GM12878 (cell line): ENCODE data around the gene SUPT6H. TPM values are rescaled to one million over a fixed set of nuclear protein-coding genes. Genes with fewer than 3 reads are reported as not detected.
A peak's percentile ranks its signal among the peaks of the same experiment; 100 is the strongest.

Experiments used
- ATAC-seq: fragments of 200-7000 bp; cut with Tn5 transposase; 3 replicates; pipeline ENCODE4 v1.9.1; 2020; ENCODE audit warnings: mild to moderate bottlenecking, moderate library complexity
- BruUV-seq: library from RNA; stranded (reverse); fragments of 400-500 nt; replicated peaks from 2 replicates; lab custom pipeline; 2021; lab: Mats Ljungman, UMichigan
- CTCF ChIA-PET: fragments of 300-600 bp; sonication (Branson Sonifier 250); formaldehyde crosslinking; extraction: SDS; loops from one replicate; lab custom pipeline; 2021; ENCODE audit warnings: inconsistent platforms; lab: Yijun Ruan, JAX
- POLR2A ChIA-PET: fragments of 350-600 bp; formaldehyde crosslinking; extraction: SDS; loops from one replicate; lab custom pipeline; 2021; ENCODE audit warnings: inconsistent platforms; lab: Charles Lee
- RAD21 ChIA-PET: fragments of 300-600 bp; sonication (Branson Sonifier 250); formaldehyde crosslinking; loops from one replicate; lab custom pipeline; 2023; ENCODE audit warnings: antibody characterized with exemption; ENCODE audit not compliant: unreplicated experiment; lab: Charles Lee
- SMC1A ChIA-PET: fragments of 300-600 bp; sonication (Branson Sonifier 250); formaldehyde crosslinking; loops from one replicate; lab custom pipeline; 2023; ENCODE audit not compliant: unreplicated experiment, uncharacterized antibody; lab: Charles Lee
- DNase-seq: peaks from one replicate; pipeline ENCODE4 v3.0.0-alpha.2; 2011; ENCODE audit warnings: low read depth, low spot score
- FAIRE-seq: peaks from 3 replicates; lab custom pipeline; 2011; peaks lifted over from hg19 to GRCh38; lab: Jason Lieb, UNC
- H2AFZ ChIP-seq: 2 replicates; pipeline ENCODE4 v1.6.0; 2011; ENCODE audit warnings: low read depth, low read length, control low read depth; ENCODE audit not compliant: control insufficient read depth
- H3K27ac ChIP-seq: 2 replicates; pipeline ENCODE4 v1.5.1; 2011; ENCODE audit warnings: control low read depth; ENCODE audit not compliant: control insufficient read depth, insufficient read depth
- H3K27me3 ChIP-seq, 2 experiments: replicated peaks in 1 of 2; 2 replicates each; pipeline versions ENCODE4 v1.6.0 to v1.6.1; 2011; ENCODE audit warnings: low read length in 1 of 2; ENCODE audit not compliant: control insufficient read depth in 2 of 2, insufficient read depth in 2 of 2
- H3K36me3 ChIP-seq, 2 experiments: 2 replicates each; pipeline ENCODE4 v1.5.1; 2011; ENCODE audit warnings: low read length in 1 of 2; ENCODE audit not compliant: control insufficient read depth in 2 of 2, insufficient read depth in 2 of 2
- H3K4me1 ChIP-seq: 2 replicates; pipeline ENCODE4 v1.6.1; 2011; ENCODE audit warnings: mild to moderate bottlenecking, low read length, moderate library complexity, mixed read lengths; ENCODE audit not compliant: control insufficient read depth, insufficient read depth
- H3K4me2 ChIP-seq: 2 replicates; pipeline ENCODE4 v1.6.0; 2011; ENCODE audit warnings: control low read depth; ENCODE audit not compliant: control insufficient read depth, insufficient read depth
- H3K4me3 ChIP-seq: fragments of 200-600 bp; sonication (generic); 2 replicates; pipeline ENCODE4 v1.5.1; 2016
- H3K79me2 ChIP-seq: 2 replicates; pipeline ENCODE4 v1.6.0; 2011; ENCODE audit warnings: low read length; ENCODE audit not compliant: control insufficient read depth, insufficient read depth
- H3K9ac ChIP-seq: 2 replicates; pipeline ENCODE4 v1.8.0; 2011; ENCODE audit warnings: low read length, control low read depth, mixed read lengths; ENCODE audit not compliant: control insufficient read depth, insufficient read depth
- H3K9me3 ChIP-seq: replicated peaks from 3 replicates; pipeline ENCODE4 v1.5.1; 2011; ENCODE audit warnings: mild to moderate bottlenecking, low read length; ENCODE audit not compliant: control insufficient read depth, insufficient read depth
- H4K20me1 ChIP-seq: 2 replicates; pipeline ENCODE4 v1.6.0; 2011; ENCODE audit not compliant: control insufficient read depth, insufficient read depth
- WGBS: methylation state at CpG from one replicate; pipeline ENCODE4 v1.1.6; 2016; ENCODE audit warnings: low lambda C conversion rate; ENCODE audit not compliant: insufficient replicate concordance, insufficient coverage; ENCODE audit errors: missing lambda C conversion rate; 5-methylcytosine and 5-hydroxymethylcytosine counted together
- in situ Hi-C: fragments of 300-500 bp; cut with MboI; formaldehyde crosslinking; loops from 9 replicates; pipeline ENCODE4 v1.14.3; 2018; ENCODE audit warnings: mixed read lengths
- intact Hi-C: fragments of 100-400 bp; cut with micrococcal nuclease; formaldehyde crosslinking; loops from one replicate; pipeline ENCODE4 v1.14.2; 2022; ENCODE audit not compliant: unreplicated experiment
- polyA plus RNA-seq, 11 experiments: library from polyadenylated mRNA; depleted of rRNA in 4 of 11; unstranded in 6 of 11; stranded (reverse) in 5 of 11; fragments of >200 nt; fragmentation: Nextera tagmentation in 4 of 11; fragmentation: Illumina TruSeq in 1 of 11; extraction: Ambion mirVana in 4 of 11; extraction: Trizol in 1 of 11; gene quantifications; 1 replicate in 1 of 11; 2 replicates in 10 of 11; pipeline versions ENCODE4 v1.2.1 to v1.2.3, GENCODE V29; 2011 to 2016; ENCODE audit warnings: inconsistent platforms in 2 of 11, missing spikeins in 2 of 11, low read depth in 1 of 11
- total RNA-seq, 4 experiments: library from RNA; depleted of rRNA in 3 of 4; stranded (reverse); fragments of >200 nt in 3 of 4; fragmentation: Illumina TruSeq in 1 of 4; extraction: Trizol in 1 of 4; gene quantifications; 2 replicates each; pipeline versions ENCODE4 v1.2.1 to v1.2.3, GENCODE V29; 2013 to 2021
- TF ChIP-seq, protein P1 (sequence below): fragments of 450-650 bp; IDR thresholded peaks from 2 replicates; pipeline ENCODE4 v1.6.1; 2016; ENCODE audit warnings: mild to moderate bottlenecking
- TF ChIP-seq, protein P2 (sequence below): fragments of 150-350 bp; IDR thresholded peaks from 2 replicates; pipeline ENCODE4 v1.6.1; 2016; ENCODE audit warnings: low read depth, low read length

SUPT6H gene
- total and polyA plus RNA-seq, 10 of the 15 experiments (the other 5 are each of a cell fraction or from before 2014, with no cell fraction given) = 1.7 to 58.8 (median 37.7) TPM

DNA sequence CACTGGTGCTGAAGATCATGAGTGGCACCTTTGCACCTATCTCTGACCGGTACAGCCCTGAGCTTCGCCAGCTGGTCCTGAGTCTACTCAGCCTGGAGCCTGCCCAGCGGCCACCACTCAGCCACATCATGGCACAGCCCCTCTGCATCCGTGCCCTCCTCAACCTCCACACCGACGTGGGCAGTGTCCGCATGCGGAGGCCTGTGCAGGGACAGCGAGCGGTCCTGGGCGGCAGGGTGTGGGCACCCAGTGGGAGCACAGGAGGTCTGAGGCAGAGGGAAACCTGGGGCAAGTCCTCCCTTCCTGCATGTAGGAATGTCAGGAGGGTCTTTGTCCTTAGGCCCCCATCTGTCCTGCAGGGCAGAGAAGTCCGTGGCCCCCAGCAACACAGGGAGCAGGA is 75.3 kb downstream of the SUPT6H start:
- ChIA-PET POLR2A (interaction anchor here (0.8 to 15.2 kb wide), 2 partner anchors 10 to 157 kb away, joined by 7 to 485 read pairs; partner anchors contain the start of genes NEK8, RPL23A and TLCD1), CTCF (interaction anchor here (7.4 kb wide), 1 partner anchor 9 kb away, joined by 95 read pairs; the partner anchor contains the start of genes NEK8 and TLCD1)
- Histone ChIP-seq H4K20me1 (no peaks in the 10 kb centered on the region), H3K27ac (peak overlapping the region; percentile 96), H3K36me3 (peaks cover 0 to 8% of the 10 kb centered on the region in 2 experiments; a peak in 2 of 4 replicates), H3K9ac (no peak overlapping the region), H3K79me2 (peaks cover 25% of the 10 kb centered on the region)
- no TSS peak for BruUV-seq
- intact Hi-C loops = no loop called here
- WGBS = 86% methylated on average over 12 of the region's 12 CpGs
- in situ Hi-C loops = loop anchor here (25.0 kb wide), 1 partner anchor 1275 kb away; the partner anchor contains the start of gene KSR1
- no peak for DNase-seq
- TF ChIP-seq, protein P1, sequence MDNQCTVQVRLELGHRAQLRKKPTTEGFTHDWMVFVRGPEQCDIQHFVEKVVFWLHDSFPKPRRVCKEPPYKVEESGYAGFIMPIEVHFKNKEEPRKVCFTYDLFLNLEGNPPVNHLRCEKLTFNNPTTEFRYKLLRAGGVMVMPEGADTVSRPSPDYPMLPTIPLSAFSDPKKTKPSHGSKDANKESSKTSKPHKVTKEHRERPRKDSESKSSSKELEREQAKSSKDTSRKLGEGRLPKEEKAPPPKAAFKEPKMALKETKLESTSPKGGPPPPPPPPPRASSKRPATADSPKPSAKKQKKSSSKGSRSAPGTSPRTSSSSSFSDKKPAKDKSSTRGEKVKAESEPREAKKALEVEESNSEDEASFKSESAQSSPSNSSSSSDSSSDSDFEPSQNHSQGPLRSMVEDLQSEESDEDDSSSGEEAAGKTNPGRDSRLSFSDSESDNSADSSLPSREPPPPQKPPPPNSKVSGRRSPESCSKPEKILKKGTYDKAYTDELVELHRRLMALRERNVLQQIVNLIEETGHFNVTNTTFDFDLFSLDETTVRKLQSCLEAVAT = peak; percentile 64; the same call in 1 of the 2 replicates
- TF ChIP-seq, protein P2, sequence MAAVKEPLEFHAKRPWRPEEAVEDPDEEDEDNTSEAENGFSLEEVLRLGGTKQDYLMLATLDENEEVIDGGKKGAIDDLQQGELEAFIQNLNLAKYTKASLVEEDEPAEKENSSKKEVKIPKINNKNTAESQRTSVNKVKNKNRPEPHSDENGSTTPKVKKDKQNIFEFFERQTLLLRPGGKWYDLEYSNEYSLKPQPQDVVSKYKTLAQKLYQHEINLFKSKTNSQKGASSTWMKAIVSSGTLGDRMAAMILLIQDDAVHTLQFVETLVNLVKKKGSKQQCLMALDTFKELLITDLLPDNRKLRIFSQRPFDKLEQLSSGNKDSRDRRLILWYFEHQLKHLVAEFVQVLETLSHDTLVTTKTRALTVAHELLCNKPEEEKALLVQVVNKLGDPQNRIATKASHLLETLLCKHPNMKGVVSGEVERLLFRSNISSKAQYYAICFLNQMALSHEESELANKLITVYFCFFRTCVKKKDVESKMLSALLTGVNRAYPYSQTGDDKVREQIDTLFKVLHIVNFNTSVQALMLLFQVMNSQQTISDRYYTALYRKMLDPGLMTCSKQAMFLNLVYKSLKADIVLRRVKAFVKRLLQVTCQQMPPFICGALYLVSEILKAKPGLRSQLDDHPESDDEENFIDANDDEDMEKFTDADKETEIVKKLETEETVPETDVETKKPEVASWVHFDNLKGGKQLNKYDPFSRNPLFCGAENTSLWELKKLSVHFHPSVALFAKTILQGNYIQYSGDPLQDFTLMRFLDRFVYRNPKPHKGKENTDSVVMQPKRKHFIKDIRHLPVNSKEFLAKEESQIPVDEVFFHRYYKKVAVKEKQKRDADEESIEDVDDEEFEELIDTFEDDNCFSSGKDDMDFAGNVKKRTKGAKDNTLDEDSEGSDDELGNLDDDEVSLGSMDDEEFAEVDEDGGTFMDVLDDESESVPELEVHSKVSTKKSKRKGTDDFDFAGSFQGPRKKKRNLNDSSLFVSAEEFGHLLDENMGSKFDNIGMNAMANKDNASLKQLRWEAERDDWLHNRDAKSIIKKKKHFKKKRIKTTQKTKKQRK = no peak
- TF ChIP-seq, all 136 proteins: peak for 1
- Histone ChIP-seq H3K4me1 (peaks cover 70% of the 10 kb centered on the region), H2AFZ (no peak overlapping the region; the same call in 1 of the 2 replicates), H3K27me3 (no peaks in the 10 kb centered on the region), H3K4me3 (no peak overlapping the region), H3K4me2 (peak overlapping the region; percentile 76), H3K9me3 (peaks cover 8% of the 10 kb centered on the region; the same call in 2 of the 3 replicates)
- FAIRE-seq = no peak
- ChIA-PET SMC1A (interaction anchor here (0.7 to 17.8 kb wide), 2 partner anchors 9 to 93 kb away, joined by 3 to 326 read pairs; partner anchors contain the start of genes NEK8 and TLCD1), RAD21 (interaction anchor here (17.4 kb wide), 1 partner anchor 11 kb away, joined by 375 read pairs; the partner anchor contains the start of genes NEK8 and TLCD1)
- no peak for ATAC-seq
